HL-60 (cell line): ENCODE results near the gene PLAGL1.

Experiments used
- DNase-seq, 2 experiments: peaks; one replicate each; pipeline ENCODE4 v3.0.0-alpha.2; 2010 to 2020; ENCODE audit warnings: low read depth in 1 of 2, low spot score in 1 of 2
- H3K27ac ChIP-seq: fragments of 250-450 bp; sonication (Bioruptor Pico); replicated peaks from 2 replicates; pipeline ENCODE4 v1.5.1; 2020; ENCODE audit warnings: mild to moderate bottlenecking, moderate library complexity
- H3K27me3 ChIP-seq: fragments of 250-450 bp; sonication (Bioruptor Pico); 2 replicates; pipeline ENCODE4 v1.5.1; 2021; ENCODE audit warnings: mild to moderate bottlenecking, moderate library complexity; ENCODE audit not compliant: insufficient read depth, poor library complexity, severe bottlenecking
- H3K4me3 ChIP-seq: replicated peaks from 2 replicates; pipeline ENCODE4 v1.5.1; 2011; ENCODE audit warnings: mild to moderate bottlenecking, control low read depth, low read length; ENCODE audit not compliant: insufficient read depth
- GABPA ChIP-seq: IDR thresholded peaks from 2 replicates; pipeline ENCODE4 v1.6.1; 2012; ENCODE audit warnings: low read depth
- POLR2AphosphoS5 ChIP-seq: IDR thresholded peaks from 2 replicates; pipeline ENCODE4 v1.6.1; 2012; ENCODE audit warnings: low read depth
- REST ChIP-seq: IDR thresholded peaks from 2 replicates; pipeline ENCODE4 v1.6.1; 2012; ENCODE audit warnings: low read depth; ENCODE audit not compliant: insufficient replicate concordance
- SPI1 ChIP-seq: IDR thresholded peaks from 2 replicates; pipeline ENCODE4 v1.6.1; 2012; ENCODE audit warnings: low read depth, mild to moderate bottlenecking, borderline replicate concordance
- TF ChIP-seq, protein P1 (sequence below): IDR thresholded peaks from one replicate; pipeline ENCODE4 v1.5.1; 2011; ENCODE audit warnings: low read length, control low read depth, inconsistent platforms; ENCODE audit not compliant: insufficient read depth

The PLAGL1 gene

DNA sequence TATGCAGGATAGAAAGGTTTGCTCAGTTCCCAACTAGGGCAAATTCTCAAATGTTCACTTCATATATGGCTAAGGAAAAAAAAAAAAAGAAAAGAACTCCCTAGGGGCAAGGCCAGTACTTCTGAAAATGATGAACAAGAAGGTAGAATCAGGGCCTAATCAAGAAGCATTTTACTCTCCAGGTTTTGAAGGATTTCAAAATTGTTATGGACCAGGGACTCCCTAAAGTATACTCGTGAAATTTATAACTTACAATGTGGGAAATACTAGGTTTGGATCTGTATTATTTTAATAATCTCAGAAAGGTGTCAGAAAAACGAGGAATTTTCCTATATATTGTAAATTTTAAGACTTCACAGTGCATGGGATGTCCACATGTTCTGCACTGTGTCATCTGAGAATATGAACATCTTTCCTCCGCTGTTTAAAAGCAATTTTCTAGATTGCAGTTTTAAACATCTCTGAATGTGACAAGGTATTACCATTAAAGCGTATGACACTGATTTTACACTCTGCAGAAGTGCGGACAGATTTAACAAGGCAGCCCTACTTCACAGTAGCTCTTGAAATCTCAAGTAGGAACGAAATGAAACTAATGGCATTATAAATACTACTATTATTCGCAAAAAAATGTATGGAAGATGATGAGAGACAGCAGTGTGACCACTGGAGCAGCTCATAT, 14.0 kb downstream of the PLAGL1 start:
- Histone ChIP-seq H3K27me3 (no peaks in the 10 kb centered on the region), H3K27ac (no peak overlapping the region), H3K4me3 (no peak overlapping the region)
- TF ChIP-seq SPI1 (no peak), REST (no peak), POLR2AphosphoS5 (no peak), GABPA (no peak)
- TF ChIP-seq, protein P1, sequence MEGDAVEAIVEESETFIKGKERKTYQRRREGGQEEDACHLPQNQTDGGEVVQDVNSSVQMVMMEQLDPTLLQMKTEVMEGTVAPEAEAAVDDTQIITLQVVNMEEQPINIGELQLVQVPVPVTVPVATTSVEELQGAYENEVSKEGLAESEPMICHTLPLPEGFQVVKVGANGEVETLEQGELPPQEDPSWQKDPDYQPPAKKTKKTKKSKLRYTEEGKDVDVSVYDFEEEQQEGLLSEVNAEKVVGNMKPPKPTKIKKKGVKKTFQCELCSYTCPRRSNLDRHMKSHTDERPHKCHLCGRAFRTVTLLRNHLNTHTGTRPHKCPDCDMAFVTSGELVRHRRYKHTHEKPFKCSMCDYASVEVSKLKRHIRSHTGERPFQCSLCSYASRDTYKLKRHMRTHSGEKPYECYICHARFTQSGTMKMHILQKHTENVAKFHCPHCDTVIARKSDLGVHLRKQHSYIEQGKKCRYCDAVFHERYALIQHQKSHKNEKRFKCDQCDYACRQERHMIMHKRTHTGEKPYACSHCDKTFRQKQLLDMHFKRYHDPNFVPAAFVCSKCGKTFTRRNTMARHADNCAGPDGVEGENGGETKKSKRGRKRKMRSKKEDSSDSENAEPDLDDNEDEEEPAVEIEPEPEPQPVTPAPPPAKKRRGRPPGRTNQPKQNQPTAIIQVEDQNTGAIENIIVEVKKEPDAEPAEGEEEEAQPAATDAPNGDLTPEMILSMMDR: no peak
- DNase-seq: no peak

DNA sequence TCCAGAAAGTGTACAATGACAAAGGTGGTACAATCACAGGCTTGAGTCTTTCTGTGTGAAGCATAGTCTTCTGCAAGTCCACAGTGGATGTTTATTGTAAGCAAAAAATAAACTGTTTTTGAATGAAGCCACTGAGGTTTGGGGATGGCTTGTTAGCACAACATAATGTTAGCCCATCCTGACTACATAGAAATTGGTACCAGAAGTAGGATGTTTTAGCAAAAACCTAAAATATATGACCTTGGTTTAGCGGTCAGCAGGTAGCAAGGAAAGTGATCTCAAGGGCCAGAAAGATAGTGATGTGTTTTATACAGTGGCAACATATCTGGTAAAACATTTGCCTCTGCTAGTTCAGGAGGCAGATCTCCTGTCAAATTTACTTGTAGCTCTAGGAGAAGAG, 15.8 kb downstream of the PLAGL1 start:
- DNase-seq: no peak
- no peak for TF ChIP-seq POLR2AphosphoS5
- TF ChIP-seq, protein P1: no peak
- no peak for TF ChIP-seq REST
- TF ChIP-seq GABPA: no peak
- no peak for TF ChIP-seq SPI1
- H3K4me3 ChIP-seq: no peak overlapping the region
- H3K27me3 ChIP-seq: no peaks in the 10 kb centered on the region
- H3K27ac ChIP-seq: no peak overlapping the region

DNA sequence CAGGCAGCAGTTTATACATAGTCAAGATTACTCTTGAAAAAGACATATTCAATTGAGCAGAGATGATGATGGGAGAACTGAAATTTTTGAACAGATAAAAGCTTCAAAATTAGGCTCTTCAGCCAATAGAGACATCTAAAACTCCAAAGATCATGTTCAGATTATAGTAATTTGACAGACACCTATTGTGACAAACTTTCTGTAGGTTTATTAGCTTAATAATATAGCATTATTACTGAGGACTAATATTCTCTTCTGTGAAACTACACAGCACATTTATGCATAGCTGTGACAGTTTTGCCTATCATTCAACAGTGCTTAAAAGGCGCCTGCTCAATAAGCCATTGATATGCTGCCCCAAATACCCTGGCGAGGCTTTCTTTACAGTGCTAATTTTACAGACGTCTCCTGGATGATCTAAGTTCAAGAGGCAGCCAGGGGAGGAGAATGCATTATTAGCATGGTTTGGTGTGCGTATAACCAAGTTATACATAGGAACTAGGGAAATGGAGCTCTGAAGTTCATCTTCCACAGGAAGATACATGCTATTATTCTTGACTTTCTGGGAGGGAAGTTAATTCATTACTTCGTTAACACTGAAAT, 21.5 kb downstream of the PLAGL1 start:
- H3K4me3 ChIP-seq: no peak overlapping the region
- H3K27me3 ChIP-seq: no peaks in the 10 kb centered on the region
- H3K27ac ChIP-seq: no peak overlapping the region
- no peak for DNase-seq
- TF ChIP-seq SPI1: no peak
- no peak for TF ChIP-seq REST
- TF ChIP-seq POLR2AphosphoS5: no peak
- TF ChIP-seq GABPA: no peak
- TF ChIP-seq, protein P1: no peak
